HCT116 (cell line): ENCODE measurements around the gene MUSTN1. TPM values are rescaled to one million over a fixed set of nuclear protein-coding genes. Genes with fewer than 3 reads are reported as not detected.

Experiments
- ATAC-seq: fragments of 200-7000 bp; cut with Tn5 transposase; 2 replicates; pipeline ENCODE4 v1.9.1; 2020; ENCODE audit warnings: mild to moderate bottlenecking, moderate library complexity
- BruUV-seq: library from RNA; stranded (reverse); fragments of 400-500 nt; replicated peaks from 2 replicates; lab custom pipeline; 2021; lab: Mats Ljungman, UMichigan
- CTCF ChIA-PET: fragments of 300-600 bp; sonication (Branson Sonifier 250); formaldehyde crosslinking; loops from one replicate; lab custom pipeline; 2021; ENCODE audit warnings: antibody characterized with exemption; lab: Charles Lee
- POLR2A ChIA-PET: fragments of 300-600, 350-600 bp; sonication (Branson Sonifier 250); formaldehyde crosslinking; loops from one replicate; lab custom pipeline; 2021; ENCODE audit warnings: antibody characterized with exemption; lab: Charles Lee
- RAD21 ChIA-PET, 2 experiments: fragments of 300-600 bp; sonication (Branson Sonifier 250); formaldehyde crosslinking; loops; one replicate each; lab custom pipeline; 2023; ENCODE audit warnings: low total read pairs in 2 of 2; ENCODE audit not compliant: uncharacterized antibody in 2 of 2, unreplicated experiment in 2 of 2, low non-redundant PET in 1 of 2; lab: Charles Lee
- DNase-seq: peaks from one replicate; pipeline ENCODE4 v3.0.0-alpha.2; 2010; ENCODE audit warnings: low read depth, low spot score
- H2AFZ ChIP-seq: fragments of 200-600 bp; shearing (Covaris generic), sonication (generic); 2 replicates; pipeline ENCODE4 v1.6.1; 2017; ENCODE audit warnings: low read depth, mixed run types, mixed read lengths, antibody characterized with exemption, low read length; ENCODE audit not compliant: poor library complexity, severe bottlenecking
- H3K27ac ChIP-seq: 2 replicates; pipeline ENCODE4 v1.5.1; 2012; ENCODE audit warnings: low read depth, low read length
- H3K27me3 ChIP-seq: fragments of 200-600 bp; sonication (generic); 2 replicates; pipeline ENCODE4 v1.6.1; 2016; ENCODE audit warnings: mixed run types, low read length, mixed read lengths; ENCODE audit not compliant: insufficient read depth
- H3K36me3 ChIP-seq, 2 experiments: fragments of 200-500 bp in 1 of 2; fragments of 200-600 bp in 1 of 2; sonication (Bioruptor generic) in 1 of 2; sonication (generic) in 1 of 2; 2 replicates each; pipeline versions ENCODE4 v1.5.1 to v1.6.1; 2014 to 2016; ENCODE audit warnings: low read length in 2 of 2, inconsistent platforms in 1 of 2, mixed read lengths in 1 of 2, mixed run types in 1 of 2; ENCODE audit not compliant: insufficient read depth in 2 of 2, control insufficient read depth in 1 of 2
- H3K4me1 ChIP-seq, 2 experiments: fragments of 200-600 bp in 1 of 2; sonication (generic) in 1 of 2; 2 replicates each; pipeline versions ENCODE4 v1.5.1 to v1.6.1; 2012 to 2017; ENCODE audit warnings: low read length in 2 of 2, inconsistent platforms in 1 of 2, mild to moderate bottlenecking in 1 of 2, mixed read lengths in 1 of 2, mixed run types in 1 of 2, moderate library complexity in 1 of 2; ENCODE audit not compliant: insufficient read depth in 2 of 2, control insufficient read depth in 1 of 2
- H3K4me2 ChIP-seq: fragments of 200-600 bp; sonication (generic); 2 replicates; pipeline ENCODE4 v1.6.1; 2017; ENCODE audit warnings: mixed run types, low read length, mixed read lengths
- H3K4me3 ChIP-seq, 2 experiments: fragments of 200-600 bp in 1 of 2; sonication (generic) in 1 of 2; replicated peaks in 1 of 2; 2 replicates each; pipeline ENCODE4 v1.5.1; 2011 to 2016; ENCODE audit warnings: low read length in 2 of 2, control low read depth in 1 of 2, low read depth in 1 of 2, mild to moderate bottlenecking in 1 of 2, mixed read lengths in 1 of 2, mixed run types in 1 of 2
- H3K79me2 ChIP-seq: fragments of 200-600 bp; sonication (generic); 2 replicates; pipeline ENCODE4 v1.6.1; 2017; ENCODE audit warnings: mild to moderate bottlenecking, mixed run types, low read length, moderate library complexity, mixed read lengths; ENCODE audit not compliant: insufficient read depth
- H3K9ac ChIP-seq: fragments of 200-600 bp; sonication (generic); 2 replicates; pipeline ENCODE4 v1.6.1; 2016; ENCODE audit warnings: low read length, mixed read lengths
- H3K9me2 ChIP-seq: fragments of 200-600 bp; sonication (generic), shearing (Covaris generic); 2 replicates; pipeline ENCODE4 v1.6.1; 2017; ENCODE audit warnings: mixed run types, mild to moderate bottlenecking, moderate library complexity; ENCODE audit not compliant: insufficient read depth
- H3K9me3 ChIP-seq, 2 experiments: fragments of 200-500 bp in 1 of 2; fragments of 200-600 bp in 1 of 2; sonication (Bioruptor generic) in 1 of 2; sonication (generic) in 1 of 2; 2 replicates each; pipeline ENCODE4 v1.6.1; 2014 to 2017; ENCODE audit warnings: low read length in 2 of 2, mixed read lengths in 2 of 2, inconsistent platforms in 1 of 2, low read depth in 1 of 2, mild to moderate bottlenecking in 1 of 2, mixed run types in 1 of 2, moderate library complexity in 1 of 2; ENCODE audit not compliant: control insufficient read depth in 1 of 2, insufficient read depth in 1 of 2
- H4K20me1 ChIP-seq: fragments of 200-600 bp; sonication (generic), shearing (Covaris generic); 2 replicates; pipeline ENCODE4 v1.6.1; 2017; ENCODE audit warnings: mixed run types, mild to moderate bottlenecking, moderate library complexity; ENCODE audit not compliant: insufficient read depth
- EZH2phosphoT487 ChIP-seq: fragments of 200-600 bp; IDR thresholded peaks from 2 replicates; pipeline ENCODE4 v1.6.1; 2018; ENCODE audit warnings: antibody characterized with exemption, borderline replicate concordance
- POLR2A ChIP-seq: IDR thresholded peaks from 2 replicates; pipeline ENCODE4 v1.7.0; 2011; ENCODE audit warnings: borderline replicate concordance; ENCODE audit not compliant: insufficient read depth, insufficient read length; ENCODE audit errors: extremely low read depth
- SRF ChIP-seq: IDR thresholded peaks from 2 replicates; pipeline ENCODE4 v1.6.1; 2012; ENCODE audit warnings: low read depth
- ZNF274 ChIP-seq: fragments of 200-500 bp; sonication (Bioruptor generic); IDR thresholded peaks from 2 replicates; pipeline ENCODE4 v1.6.1; 2014; ENCODE audit warnings: mild to moderate bottlenecking, low read depth, low read length, inconsistent platforms
- intact Hi-C: fragments of 100-400 bp; cut with micrococcal nuclease; formaldehyde crosslinking; loops from 2 replicates; pipeline ENCODE4 v1.10.0; 2022
- total RNA-seq: library from RNA; stranded (reverse); gene quantifications from one replicate; pipeline ENCODE4 v1.2.1, GENCODE V29; 2021; ENCODE audit not compliant: unreplicated experiment
- TF ChIP-seq, protein P1 (sequence below): IDR thresholded peaks from 2 replicates; pipeline ENCODE4 v1.6.1; 2012

The MUSTN1 gene
- total RNA-seq, 1 experiment from 2014 or later: 0.44 TPM

DNA sequence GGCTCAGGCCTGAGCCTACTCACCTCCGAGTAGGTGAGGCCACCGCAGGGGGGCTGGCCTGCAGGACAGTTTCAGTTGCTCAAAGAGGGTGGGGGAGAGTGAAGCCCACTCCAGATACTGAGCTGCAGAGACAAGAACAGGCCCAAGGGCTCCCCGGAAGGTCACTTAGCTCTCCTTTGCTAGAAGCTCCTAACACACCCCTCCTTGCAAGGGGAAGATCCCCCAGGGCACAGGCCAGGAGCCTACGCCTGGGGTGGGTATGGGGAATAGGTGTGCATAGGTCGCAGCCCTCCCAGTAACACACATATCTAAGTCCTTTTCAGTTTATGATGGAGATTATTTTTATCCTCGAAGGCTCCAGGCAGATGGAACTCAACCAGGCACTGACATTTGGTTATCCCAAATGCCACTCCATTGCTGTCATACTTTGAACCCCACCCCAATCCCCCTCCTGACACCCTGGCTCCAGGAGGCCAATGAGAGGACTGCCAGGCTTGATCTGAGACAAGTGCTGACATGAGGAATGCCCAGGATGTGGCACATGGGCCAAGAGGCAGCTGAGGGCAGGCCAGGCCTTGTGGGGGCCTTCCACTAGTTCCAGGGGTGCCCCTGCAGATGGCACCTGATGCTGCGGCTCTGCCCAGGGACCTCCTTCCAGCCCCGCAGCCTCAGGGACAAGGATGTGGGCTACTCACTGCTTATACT, 1.1 kb upstream of the MUSTN1 start:
- TF ChIP-seq, protein P1, sequence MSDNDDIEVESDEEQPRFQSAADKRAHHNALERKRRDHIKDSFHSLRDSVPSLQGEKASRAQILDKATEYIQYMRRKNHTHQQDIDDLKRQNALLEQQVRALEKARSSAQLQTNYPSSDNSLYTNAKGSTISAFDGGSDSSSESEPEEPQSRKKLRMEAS: no peak
- RAD21 ChIA-PET: no interaction called here
- no peak for ATAC-seq
- BruUV-seq: no TSS peak
- intact Hi-C loops: no loop called here
- Histone ChIP-seq H4K20me1 (no peaks in the 10 kb centered on the region), H3K4me3 (no peak overlapping the region), H2AFZ (no peak overlapping the region), H3K79me2 (no peaks in the 10 kb centered on the region), H3K9me3 (no peaks in the 10 kb centered on the region), H3K27me3 (no peaks in the 10 kb centered on the region), H3K4me2 (no peak overlapping the region), H3K36me3 (no peaks in the 10 kb centered on the region), H3K9ac (no peak overlapping the region), H3K27ac (no peak overlapping the region), H3K4me1 (peaks cover 13 to 15% of the 10 kb centered on the region in 2 experiments), H3K9me2 (no peaks in the 10 kb centered on the region)
- CTCF ChIA-PET: no interaction called here
- DNase-seq: no peak
- POLR2A ChIA-PET: no interaction called here

DNA sequence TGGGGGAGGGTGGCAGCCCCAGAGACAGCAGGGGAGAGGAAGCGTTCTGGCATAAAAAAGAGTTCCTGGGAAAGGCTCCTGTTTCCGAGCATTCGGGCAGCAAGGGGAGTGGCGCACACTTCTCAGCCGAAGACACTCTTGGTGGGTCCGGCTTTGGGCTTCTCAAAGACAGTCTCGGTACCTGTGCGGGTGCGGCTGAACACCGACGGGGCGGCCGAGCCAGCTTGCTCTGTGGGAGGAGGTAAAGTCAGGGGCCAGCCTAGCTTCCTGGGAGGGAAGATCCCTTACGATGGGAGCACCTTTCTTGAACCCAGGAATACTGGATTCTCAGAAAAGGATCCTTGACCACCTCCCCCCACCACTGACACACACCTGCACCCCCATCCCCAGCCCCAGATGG, 1.6 kb downstream of the MUSTN1 start:
- Histone ChIP-seq H3K27me3 (no peaks in the 10 kb centered on the region), H3K4me3 (no peak overlapping the region), H3K9me2 (no peaks in the 10 kb centered on the region), H3K4me2 (no peak overlapping the region), H2AFZ (no peak overlapping the region), H3K27ac (no peak overlapping the region), H4K20me1 (no peaks in the 10 kb centered on the region), H3K9ac (no peak overlapping the region), H3K4me1 (peaks cover 20 to 22% of the 10 kb centered on the region in 2 experiments), H3K36me3 (no peaks in the 10 kb centered on the region), H3K9me3 (no peaks in the 10 kb centered on the region), H3K79me2 (no peaks in the 10 kb centered on the region)
- ChIA-PET POLR2A (no interaction called here), RAD21 (no interaction called here), CTCF (no interaction called here)
- no TSS peak for BruUV-seq
- TF ChIP-seq, protein P1: no peak
- TF ChIP-seq EZH2phosphoT487 (no peak), POLR2A (no peak), SRF (no peak), ZNF274 (no peak)
- intact Hi-C loops: no loop called here
- DNase-seq: no peak
- no peak for ATAC-seq
